ENCODE results near the gene AGXT.

GRCh38 chr2:240884221-240884620 lies 15.6 kb downstream of the AGXT start:
- TF ChIP-seq POLR2A (IDR thresholded peaks at IDR 0.05) (no peak), CTCF (IDR thresholded peaks at IDR 0.05) (no peak), POLR2AphosphoS5 (IDR thresholded peaks at IDR 0.05) (no peak)
